B cell (primary cell): Measurements from ENCODE around the gene GPR183.

ENCODE experiments used
- CTCF ChIP-seq: fragments of 200-600 bp; IDR thresholded peaks from one replicate; pipeline ENCODE4 v1.8.0; 2022; ENCODE audit warnings: antibody characterized with exemption, mild to moderate bottlenecking
- EZH2 ChIP-seq: IDR thresholded peaks from 2 replicates; pipeline ENCODE4 v1.6.1; 2012; ENCODE audit warnings: borderline replicate concordance, low read depth, mild to moderate bottlenecking, moderate library complexity, low read length; ENCODE audit not compliant: insufficient read depth, poor library complexity, severe bottlenecking

- TF ChIP-seq EZH2 = no peak
- no peak for TF ChIP-seq CTCF
Measured at GRCh38 chr13:99285432-99286182, 21.6 kb downstream of the GPR183 start.
